IMR-90 (cell line): ENCODE measurements around the gene IGF2. TPM values are rescaled to one million over a fixed set of nuclear protein-coding genes. Genes with fewer than 3 reads are reported as not detected.

ENCODE experiments used
- ATAC-seq: fragments of 200-7000 bp; cut with Tn5 transposase; 2 replicates; pipeline ENCODE4 v1.9.1; 2020; ENCODE audit warnings: low read depth, mild to moderate bottlenecking, moderate library complexity
- BruUV-seq: library from RNA; stranded (reverse); fragments of 400-500 nt; replicated peaks from 2 replicates; lab custom pipeline; 2021; lab: Mats Ljungman, UMichigan
- CTCF ChIA-PET: fragments of 300-600 bp; formaldehyde crosslinking; extraction: SDS; loops from one replicate; lab custom pipeline; 2021; ENCODE audit warnings: antibody characterized with exemption; lab: Yijun Ruan, JAX
- POLR2A ChIA-PET: fragments of 300-600 bp; sonication (Branson Sonifier 250); formaldehyde crosslinking; loops from one replicate; lab custom pipeline; 2022; ENCODE audit warnings: antibody characterized with exemption; ENCODE audit not compliant: unreplicated experiment; lab: Charles Lee
- DNase-seq: peaks from one replicate; pipeline ENCODE4 v3.0.0; 2013
- H2AFZ ChIP-seq: replicated peaks from 2 replicates; pipeline ENCODE3; 2013; ENCODE audit warnings: low read length, mild to moderate bottlenecking; ENCODE audit not compliant: poor library complexity
- H2AK5ac ChIP-seq: 2 replicates; pipeline ENCODE4 v1.6.1; 2013; ENCODE audit warnings: low read depth, low read length, inconsistent platforms
- H2AK9ac ChIP-seq: replicated peaks from 2 replicates; pipeline ENCODE3; 2013; ENCODE audit warnings: mild to moderate bottlenecking, low read depth, low read length, moderate library complexity; ENCODE audit not compliant: poor library complexity
- H2BK120ac ChIP-seq: 2 replicates; pipeline ENCODE4 v1.6.1; 2013; ENCODE audit warnings: low read depth, low read length, inconsistent platforms
- H2BK15ac ChIP-seq: 3 replicates; pipeline ENCODE4 v1.6.1; 2013; ENCODE audit warnings: low read depth, low read length, inconsistent platforms
- H2BK20ac ChIP-seq: 2 replicates; pipeline ENCODE4 v1.6.1; 2013; ENCODE audit warnings: low read depth, mild to moderate bottlenecking, inconsistent platforms, low read length, moderate library complexity
- H2BK5ac ChIP-seq: 2 replicates; pipeline ENCODE4 v1.6.1; 2013; ENCODE audit warnings: mild to moderate bottlenecking, low read depth, low read length, inconsistent platforms; ENCODE audit not compliant: poor library complexity, severe bottlenecking
- H3K14ac ChIP-seq: replicated peaks from 2 replicates; pipeline ENCODE4 v1.6.1; 2013; ENCODE audit warnings: low read depth, low read length, inconsistent platforms
- H3K18ac ChIP-seq: 2 replicates; pipeline ENCODE4 v1.6.1; 2013; ENCODE audit warnings: low read depth, low read length, control low read depth
- H3K23ac ChIP-seq: 2 replicates; pipeline ENCODE4 v1.6.1; 2013; ENCODE audit warnings: low read depth, low read length, inconsistent platforms
- H3K27ac ChIP-seq: 2 replicates; pipeline ENCODE4 v1.5.1; 2013; ENCODE audit warnings: mild to moderate bottlenecking, control low read depth, low read length; ENCODE audit not compliant: insufficient read depth
- H3K27me3 ChIP-seq: 2 replicates; pipeline ENCODE4 v1.6.1; 2013; ENCODE audit warnings: low read length; ENCODE audit not compliant: control insufficient read depth, insufficient read depth
- H3K36me3 ChIP-seq: 2 replicates; pipeline ENCODE4 v1.6.1; 2013; ENCODE audit warnings: low read length, mixed read lengths; ENCODE audit not compliant: control insufficient read depth, insufficient read depth
- H3K4ac ChIP-seq: 2 replicates; pipeline ENCODE4 v1.6.1; 2013; ENCODE audit warnings: low read depth, low read length, inconsistent platforms
- H3K4me1 ChIP-seq: 2 replicates; pipeline ENCODE4 v1.6.1; 2013; ENCODE audit warnings: low read length, mixed read lengths; ENCODE audit not compliant: control insufficient read depth, insufficient read depth
- H3K4me2 ChIP-seq: 2 replicates; pipeline ENCODE4 v1.6.1; 2013; ENCODE audit warnings: low read depth, mild to moderate bottlenecking, control low read depth, low read length, moderate library complexity
- H3K4me3 ChIP-seq: 2 replicates; pipeline ENCODE4 v1.5.1; 2013; ENCODE audit warnings: low read depth, mild to moderate bottlenecking, control low read depth, low read length, moderate library complexity; ENCODE audit not compliant: insufficient read depth
- H3K56ac ChIP-seq: 2 replicates; pipeline ENCODE4 v1.6.1; 2013; ENCODE audit warnings: low read length, inconsistent platforms; ENCODE audit not compliant: insufficient read depth; ENCODE audit errors: extremely low read depth
- H3K79me1 ChIP-seq, 2 experiments: 2 replicates each; pipeline ENCODE4 v1.6.1; 2013; ENCODE audit warnings: low read length in 2 of 2, inconsistent platforms in 1 of 2, low read depth in 1 of 2
- H3K9ac ChIP-seq: 2 replicates; pipeline ENCODE4 v1.6.1; 2013; ENCODE audit warnings: low read depth, low read length, control low read depth
- H3K9me1 ChIP-seq: 2 replicates; pipeline ENCODE4 v1.6.1; 2013; ENCODE audit warnings: low read length, inconsistent platforms; ENCODE audit not compliant: insufficient read depth
- H3K9me3 ChIP-seq: 2 replicates; pipeline ENCODE4 v1.6.1; 2013; ENCODE audit warnings: low read length; ENCODE audit not compliant: control insufficient read depth, insufficient read depth
- H4K20me1 ChIP-seq: 2 replicates; pipeline ENCODE4 v1.6.1; 2013; ENCODE audit warnings: low read length, inconsistent platforms; ENCODE audit not compliant: insufficient read depth
- H4K5ac ChIP-seq: 2 replicates; pipeline ENCODE4 v1.6.1; 2013; ENCODE audit warnings: mild to moderate bottlenecking, low read depth, low read length, control low read depth
- H4K8ac ChIP-seq, 2 experiments: 2 replicates each; pipeline ENCODE4 v1.6.1; 2013; ENCODE audit warnings: low read depth in 2 of 2, low read length in 2 of 2, control low read depth in 1 of 2, inconsistent platforms in 1 of 2
- H4K91ac ChIP-seq: 2 replicates; pipeline ENCODE4 v1.6.1; 2013; ENCODE audit warnings: low read depth, low read length, inconsistent platforms; ENCODE audit not compliant: insufficient read depth
- CEBPB ChIP-seq: IDR thresholded peaks from 2 replicates; pipeline ENCODE4 v1.6.1; 2012; ENCODE audit warnings: low read depth, low read length, improper control_type of control experiment
- CTCF ChIP-seq: conservative IDR thresholded peaks from 2 replicates; pipeline ENCODE4 v1.5.1; 2012; ENCODE audit warnings: mild to moderate bottlenecking, low read depth, low read length, improper control_type of control experiment
- RAD21 ChIP-seq: IDR thresholded peaks from 2 replicates; pipeline ENCODE4 v1.6.1; 2012; ENCODE audit warnings: low read length, improper control_type of control experiment
- RFX5 ChIP-seq: IDR thresholded peaks from 2 replicates; pipeline ENCODE4 v1.8.0; 2012; ENCODE audit warnings: low read depth, mild to moderate bottlenecking, low read length, moderate library complexity
- WGBS, 2 experiments: methylation state at CpG; one replicate each; pipeline versions ENCODE4 v1.1.5 to v1.1.7; 2013; ENCODE audit warnings: missing lambda C conversion rate in 2 of 2; ENCODE audit not compliant: insufficient read length in 1 of 2; ENCODE audit errors: extremely low coverage in 2 of 2; 5-methylcytosine and 5-hydroxymethylcytosine counted together
- dilution Hi-C: fragments of 300-500 bp; cut with HindIII; formaldehyde crosslinking; loops from one replicate; pipeline ENCODE4 v1.14.3; 2018; ENCODE audit warnings: low sequenced_read_pairs; ENCODE audit not compliant: unreplicated experiment
- in situ Hi-C: fragments of 300-500 bp; cut with MboI; formaldehyde crosslinking; loops from 3 replicates; pipeline ENCODE4 v1.14.3; 2019; ENCODE audit warnings: low sequenced_read_pairs, inconsistent platforms, mixed read lengths
- intact Hi-C: fragments of 100-400 bp; cut with micrococcal nuclease; formaldehyde crosslinking; loops from 2 replicates; pipeline ENCODE4 v1.10.0; 2022
- polyA plus RNA-seq, 3 experiments: library from polyadenylated mRNA; depleted of rRNA; stranded (reverse); fragments of >200 nt; gene quantifications; 2 replicates each; pipeline ENCODE4 v1.2.3, GENCODE V29; 2012; ENCODE audit warnings: low replicate concordance in 1 of 3
- total RNA-seq: library from RNA; depleted of rRNA; stranded (reverse); fragments of >200 nt; gene quantifications from 2 replicates; pipeline ENCODE4 v1.2.3, GENCODE V29; 2012
- TF ChIP-seq, protein P1 (sequence below): fragments of 150-350 bp; IDR thresholded peaks from 2 replicates; pipeline ENCODE4 v1.6.1; 2017; ENCODE audit warnings: mild to moderate bottlenecking, antibody characterized with exemption, low read length, low read depth

IGF2 gene
- total and polyA plus RNA-seq, 2 of the 4 experiments (the other 2 are of a cell fraction) = 2.3 to 21.8 TPM

- no peak for TF ChIP-seq CTCF
Observed at GRCh38 chr11:2185324-2186085, 46.3 kb upstream of the IGF2 start (continued).

DNA sequence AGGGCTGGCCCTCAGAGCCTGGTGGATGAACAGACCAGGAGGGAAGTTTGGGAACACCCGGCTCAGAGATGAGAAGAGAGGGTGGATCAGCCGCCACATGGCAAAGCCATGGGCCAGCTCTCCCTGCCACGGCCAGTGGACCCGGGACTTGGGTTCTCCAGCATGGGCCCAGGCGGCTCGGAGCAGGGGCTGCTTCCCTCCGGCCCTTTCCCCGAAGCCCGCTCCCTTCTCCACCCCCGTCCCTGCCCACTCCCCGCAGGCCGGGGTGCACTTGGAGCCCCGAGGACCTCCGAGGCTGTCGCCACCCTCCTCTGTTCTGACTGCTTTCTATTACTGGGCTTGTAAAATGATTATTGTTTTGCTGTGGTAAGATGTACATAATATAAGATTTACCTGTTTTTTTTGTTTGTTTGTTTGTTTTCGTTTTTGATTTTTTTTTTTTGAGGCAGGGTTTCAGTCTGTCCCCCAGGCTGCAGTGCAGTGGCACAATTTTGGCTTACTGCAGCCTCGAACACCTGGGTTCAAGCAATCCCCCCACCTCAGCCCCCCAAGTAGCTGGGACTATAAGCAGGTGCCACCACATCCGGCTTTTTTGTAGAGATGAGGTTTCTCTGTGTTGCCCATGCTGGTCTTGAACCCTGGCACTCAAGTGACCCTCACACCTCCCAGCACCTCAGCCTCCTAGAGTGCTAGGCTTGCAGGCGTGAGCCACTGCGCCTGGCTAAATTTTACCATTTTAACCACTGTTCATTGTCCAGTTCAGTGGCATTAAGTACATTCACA, 43.7 kb upstream of the IGF2 start:
- H4K5ac ChIP-seq = no peak overlapping the region
- H3K36me3 ChIP-seq = no peaks in the 10 kb centered on the region
- H2AK5ac ChIP-seq = no peak overlapping the region
- H3K18ac ChIP-seq = no peak overlapping the region
- intact Hi-C loops = no loop called here
- H3K56ac ChIP-seq = no peak overlapping the region
- H3K79me1 ChIP-seq = no peaks in the 10 kb centered on the region
- dilution Hi-C loops = no loop called here
- no peak overlapping the region for H4K91ac ChIP-seq
- ATAC-seq (no peak), DNase-seq (no peak)
- H3K14ac ChIP-seq = no peak overlapping the region
- H3K9me1 ChIP-seq = peaks cover 7% of the 10 kb centered on the region
- H3K4me3 ChIP-seq = no peak overlapping the region
- H2AFZ ChIP-seq = no peak overlapping the region
- TF ChIP-seq, protein P1, sequence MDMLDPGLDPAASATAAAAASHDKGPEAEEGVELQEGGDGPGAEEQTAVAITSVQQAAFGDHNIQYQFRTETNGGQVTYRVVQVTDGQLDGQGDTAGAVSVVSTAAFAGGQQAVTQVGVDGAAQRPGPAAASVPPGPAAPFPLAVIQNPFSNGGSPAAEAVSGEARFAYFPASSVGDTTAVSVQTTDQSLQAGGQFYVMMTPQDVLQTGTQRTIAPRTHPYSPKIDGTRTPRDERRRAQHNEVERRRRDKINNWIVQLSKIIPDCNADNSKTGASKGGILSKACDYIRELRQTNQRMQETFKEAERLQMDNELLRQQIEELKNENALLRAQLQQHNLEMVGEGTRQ = no peak
- TF ChIP-seq RAD21 (no peak), CEBPB (no peak), RFX5 (no peak)
- in situ Hi-C loops = loop anchor here (25.0 kb wide), 1 partner anchor 704 kb away; the partner anchor contains the start of gene CDKN1C
- no peak overlapping the region for H2BK5ac ChIP-seq
- 71% methylated on average over 2 of the region's 20 CpGs; no CpG with 5 or more reads in 1 of the 2 experiments for WGBS, 2 experiments
- H2AK9ac ChIP-seq = no peak overlapping the region
- no TSS peak for BruUV-seq
- peaks cover 20% of the 10 kb centered on the region for H3K27me3 ChIP-seq
- no peaks in the 10 kb centered on the region for H3K4me1 ChIP-seq
- no peak overlapping the region for H4K8ac ChIP-seq
- H3K4me2 ChIP-seq = no peak overlapping the region
- ChIA-PET POLR2A (no interaction called here), CTCF (no interaction called here)
- no peak overlapping the region for H2BK120ac ChIP-seq
- no peaks in the 10 kb centered on the region for H3K9me3 ChIP-seq
- no peak overlapping the region for H2BK20ac ChIP-seq
- no peak overlapping the region for H3K23ac ChIP-seq
- no peak overlapping the region for H2BK15ac ChIP-seq
- no peak overlapping the region for H3K27ac ChIP-seq
- H3K9ac ChIP-seq = no peak overlapping the region
- 0 out of 2 replicates have a peak, but pooled peaks cover 8% of the 10 kb centered on the region for H4K20me1 ChIP-seq
- no peak overlapping the region for H3K4ac ChIP-seq
